ENCODE data around the gene HLA-DRB1.
"Not testable (repeated sequence)": the region's sequence is repeated elsewhere in the genome, so short reads cannot be mapped to it uniquely, and the experiment has no call there.

Gene HLA-DRB1

GRCh38 chr6:32589596-32590449, at the start of gene HLA-DRB1:
TSS of gene HLA-DRB1 (minus strand) at chr6:32589848. CDS start at chr6:32589742, 106 bp downstream.
- DNase-seq = peak; percentile 82 to 92

GRCh38 chr6:32638532-32639219, 49.0 kb upstream of the HLA-DRB1 start:
- DNase-seq = no peak

- no peak for DNase-seq
Observed at GRCh38 chr6:32637883-32638282, 48.2 kb upstream of the HLA-DRB1 start.

GRCh38 chr6:32637219-32637880, 47.7 kb upstream of the HLA-DRB1 start, which contains the start of gene HLA-DQA1:
TSS of gene HLA-DQA1 (plus strand) at chr6:32637406. CDS start at chr6:32637459, 53 bp downstream.
- DNase-seq = peak; percentile 95 to 97

GRCh38 chr6:32635526-32636123, 46.0 kb upstream of the HLA-DRB1 start:
- DNase-seq = no peak

- DNase-seq = not testable (repeated sequence)
Observed at GRCh38 chr6:32629793-32630192, 40.1 kb upstream of the HLA-DRB1 start.

- DNase-seq = peak; percentile 72 to 86
Observed at GRCh38 chr6:32627831-32628230, 38.2 kb upstream of the HLA-DRB1 start.

- DNase-seq = no peak
Observed at GRCh38 chr6:32627249-32627648, 37.6 kb upstream of the HLA-DRB1 start.

- DNase-seq = no peak
Observed at GRCh38 chr6:32625137-32625536, 35.5 kb upstream of the HLA-DRB1 start.

GRCh38 chr6:32624565-32624964, 34.9 kb upstream of the HLA-DRB1 start:
- no peak for DNase-seq

GRCh38 chr6:32623693-32624092, 34.0 kb upstream of the HLA-DRB1 start:
- peak; percentile 58 to 59 for DNase-seq

- peak; percentile 80 to 82 for DNase-seq
Observed at GRCh38 chr6:32622545-32623401, 33.1 kb upstream of the HLA-DRB1 start.

GRCh38 chr6:32621372-32621771, 31.7 kb upstream of the HLA-DRB1 start:
- DNase-seq = no peak

GRCh38 chr6:32617751-32618150, 28.1 kb upstream of the HLA-DRB1 start:
- no peak for DNase-seq

- DNase-seq = no peak
Observed at GRCh38 chr6:32615885-32616532, 26.4 kb upstream of the HLA-DRB1 start.

- no peak for DNase-seq
Observed at GRCh38 chr6:32614366-32615081, 24.9 kb upstream of the HLA-DRB1 start.

GRCh38 chr6:32613475-32613874, 23.8 kb upstream of the HLA-DRB1 start:
- DNase-seq = no peak

- no peak for DNase-seq
Observed at GRCh38 chr6:32610682-32611296, 21.1 kb upstream of the HLA-DRB1 start.

- DNase-seq = peak; percentile 97 to 100
Observed at GRCh38 chr6:32609731-32610640, 20.3 kb upstream of the HLA-DRB1 start.
